Mesendoderm (in vitro differentiated cells): ENCODE results near the gene THY1.
A peak's percentile ranks its signal among the peaks of the same experiment; 100 is the strongest.

Source experiments
- DNase-seq: peaks from one replicate; pipeline ENCODE4 v3.0.0; 2013
- H2AK5ac ChIP-seq: 2 replicates; pipeline ENCODE4 v1.6.1; 2013; ENCODE audit warnings: low read length, inconsistent platforms
- H2BK120ac ChIP-seq: 2 replicates; pipeline ENCODE4 v1.6.1; 2013; ENCODE audit warnings: low read depth, mild to moderate bottlenecking, low read length, moderate library complexity, mixed read lengths
- H2BK15ac ChIP-seq: replicated peaks from 2 replicates; pipeline ENCODE4 v1.6.1; 2013; ENCODE audit warnings: low read depth, mild to moderate bottlenecking, moderate library complexity
- H2BK5ac ChIP-seq: 2 replicates; pipeline ENCODE4 v1.6.1; 2013; ENCODE audit warnings: low read length, inconsistent platforms
- H3K18ac ChIP-seq: 2 replicates; pipeline ENCODE4 v1.6.1; 2013; ENCODE audit warnings: mild to moderate bottlenecking, low read length, mixed read lengths
- H3K23ac ChIP-seq: one replicate; pipeline ENCODE4 v1.6.1; 2013; ENCODE audit warnings: low read length
- H3K27ac ChIP-seq: 2 replicates; pipeline ENCODE4 v1.5.1; 2013; ENCODE audit warnings: low read depth, mild to moderate bottlenecking, inconsistent platforms, low read length, moderate library complexity
- H3K27me3 ChIP-seq: 2 replicates; pipeline ENCODE4 v1.6.1; 2013; ENCODE audit warnings: low read length, control low read depth, mild to moderate bottlenecking, inconsistent platforms; ENCODE audit not compliant: insufficient read depth, poor library complexity
- H3K36me3 ChIP-seq: 2 replicates; pipeline ENCODE4 v1.6.1; 2013; ENCODE audit warnings: low read length, inconsistent platforms; ENCODE audit not compliant: control insufficient read depth, insufficient read depth
- H3K4ac ChIP-seq: one replicate; pipeline ENCODE4 v1.6.1; 2013; ENCODE audit warnings: low read depth, mild to moderate bottlenecking, low read length, moderate library complexity
- H3K4me1 ChIP-seq: 2 replicates; pipeline ENCODE4 v1.6.1; 2013; ENCODE audit warnings: low read depth, low read length, inconsistent platforms; ENCODE audit not compliant: control insufficient read depth
- H3K4me2 ChIP-seq: 2 replicates; pipeline ENCODE4 v1.6.1; 2013; ENCODE audit warnings: low read length
- H3K4me3 ChIP-seq: 2 replicates; pipeline ENCODE4 v1.5.1; 2013; ENCODE audit warnings: mild to moderate bottlenecking, low read length
- H3K56ac ChIP-seq: one replicate; pipeline ENCODE4 v1.6.1; 2013; ENCODE audit warnings: low read length
- H3K79me1 ChIP-seq: 2 replicates; pipeline ENCODE4 v1.6.1; 2013; ENCODE audit warnings: low read length, inconsistent platforms
- H3K79me2 ChIP-seq: 2 replicates; pipeline ENCODE4 v1.6.1; 2013; ENCODE audit warnings: mild to moderate bottlenecking, low read length; ENCODE audit not compliant: control insufficient read depth, insufficient read depth
- H3K9ac ChIP-seq: 2 replicates; pipeline ENCODE4 v1.6.1; 2013; ENCODE audit warnings: low read length, inconsistent platforms
- H4K5ac ChIP-seq: one replicate; pipeline ENCODE4 v1.6.1; 2013; ENCODE audit warnings: low read length
- H4K8ac ChIP-seq: one replicate; pipeline ENCODE4 v1.6.1; 2013; ENCODE audit warnings: low read depth, mild to moderate bottlenecking, control low read depth, low read length, moderate library complexity
- WGBS: extraction: QIAGEN DNeasy Blood & Tissue Kit; methylation state at CpG from one replicate; pipeline ENCODE4 v1.1.7; 2013; ENCODE audit warnings: low lambda C conversion rate, missing lambda C conversion rate; ENCODE audit not compliant: insufficient coverage; ENCODE audit errors: extremely low coverage; 5-methylcytosine and 5-hydroxymethylcytosine counted together

THY1 gene

DNA sequence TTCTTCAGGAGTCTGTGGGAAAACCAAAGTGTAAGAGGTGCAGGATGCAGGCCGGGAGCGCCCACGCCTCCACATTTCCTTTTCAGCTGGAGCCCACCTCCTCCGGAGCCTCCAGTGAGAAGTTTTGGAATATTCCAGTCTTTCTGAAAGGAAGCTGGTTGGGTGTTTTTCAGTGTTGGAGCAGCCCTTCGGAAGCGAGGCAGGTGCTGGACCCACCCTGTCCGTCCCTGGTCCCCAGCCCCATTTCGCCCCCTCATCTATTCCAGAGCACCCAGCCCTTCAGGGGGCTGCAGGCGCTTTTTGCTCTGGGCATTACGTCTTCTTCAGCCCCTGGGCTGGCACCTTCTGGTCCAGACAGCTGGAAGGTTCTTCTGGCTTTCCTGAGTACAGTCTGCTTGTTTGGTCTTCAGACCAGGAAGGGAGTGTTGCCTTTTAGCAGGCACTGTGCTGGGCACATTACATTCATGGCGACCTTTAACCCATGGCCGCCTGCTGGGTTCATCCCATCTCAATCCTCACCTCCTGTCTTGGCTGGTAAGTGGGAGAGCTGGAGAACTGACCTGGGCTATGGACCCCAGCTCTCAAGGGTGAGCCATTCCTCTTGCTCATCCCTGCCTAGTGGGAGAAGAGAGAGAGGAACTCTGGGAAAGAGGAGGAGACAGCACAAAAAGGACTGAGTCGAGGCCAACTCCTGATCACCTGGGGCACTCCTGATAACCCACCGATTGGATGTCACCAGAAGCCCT lies 710 bp upstream of the THY1 start:
- Histone ChIP-seq H4K5ac (no peak overlapping the region), H3K27ac (no peak overlapping the region), H3K27me3 (no peaks in the 10 kb centered on the region), H4K8ac (no peak overlapping the region), H3K4me3 (no peak overlapping the region), H3K9ac (peak overlapping the region; percentile 55), H3K56ac (peak overlapping the region; percentile 56), H3K4me2 (peak overlapping the region; percentile 45), H2BK5ac (no peak overlapping the region), H3K23ac (no peak overlapping the region), H3K79me2 (peaks cover 22% of the 10 kb centered on the region), H2AK5ac (no peak overlapping the region), H3K18ac (no peak overlapping the region), H3K4ac (no peak overlapping the region), H2BK120ac (no peak overlapping the region), H3K36me3 (peaks cover 2% of the 10 kb centered on the region), H2BK15ac (no peak overlapping the region), H3K79me1 (peaks cover 16% of the 10 kb centered on the region), H3K4me1 (peaks cover 12% of the 10 kb centered on the region)
- peak; percentile 56 for DNase-seq
- no CpG with 5 or more reads among the region's 14 CpGs for WGBS

DNA sequence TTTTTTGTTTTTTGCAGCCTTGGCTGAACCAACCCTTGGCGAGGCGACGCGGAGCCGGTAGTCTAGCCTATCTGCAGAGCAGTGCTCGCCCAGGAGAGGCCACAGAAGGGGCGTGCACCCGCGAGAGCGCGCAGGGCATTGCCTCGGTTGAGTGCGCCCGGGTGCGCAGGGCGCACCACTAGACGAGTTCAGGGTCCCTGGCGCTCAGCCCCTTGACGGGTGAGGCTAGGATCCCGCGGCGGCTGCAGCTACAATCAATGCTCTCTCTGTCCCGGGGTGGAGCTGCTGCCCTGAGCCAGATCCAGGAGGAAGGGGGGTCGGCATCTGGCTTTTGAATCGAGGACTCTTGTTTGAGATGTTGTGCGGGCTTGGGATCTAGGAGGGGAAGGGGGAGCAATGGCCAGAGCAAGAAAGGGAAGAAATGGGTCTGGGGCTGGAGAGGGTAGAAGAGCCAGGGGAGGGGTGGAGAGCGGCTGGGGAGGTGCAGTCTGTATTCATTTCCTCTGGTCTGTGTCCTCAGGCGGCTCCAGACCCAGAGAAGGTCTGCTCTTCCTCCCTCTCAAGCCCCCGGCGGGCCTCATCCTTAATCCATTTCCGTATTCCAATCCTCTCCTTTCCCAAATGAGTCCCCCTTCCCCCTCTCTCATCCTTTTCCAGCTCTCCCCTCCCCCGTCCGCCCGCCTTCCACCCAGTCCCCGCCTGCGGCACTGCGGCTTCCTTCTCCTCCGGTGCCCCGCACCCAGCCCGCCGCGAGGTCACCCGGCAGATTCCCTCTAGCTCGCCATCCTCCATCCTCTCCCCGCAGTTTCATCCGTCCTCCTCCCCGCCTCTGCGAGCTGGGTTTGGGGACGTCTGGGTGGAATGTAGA lies 797 bp downstream of the THY1 start:
- Histone ChIP-seq H4K5ac (no peak overlapping the region), H2BK15ac (no peak overlapping the region), H3K4ac (peak overlapping the region; percentile 49), H2BK5ac (no peak overlapping the region), H3K4me3 (peak overlapping the region; percentile 52), H3K18ac (peak overlapping the region; percentile 88), H3K79me2 (peaks cover 22% of the 10 kb centered on the region), H2BK120ac (no peak overlapping the region), H3K4me2 (peak overlapping the region; percentile 79), H3K56ac (peak overlapping the region; percentile 91), H3K79me1 (peaks cover 16% of the 10 kb centered on the region), H3K36me3 (peaks cover 2% of the 10 kb centered on the region), H3K4me1 (peaks cover 18% of the 10 kb centered on the region), H3K23ac (peak overlapping the region; percentile 1), H3K27me3 (no peaks in the 10 kb centered on the region), H2AK5ac (no peak overlapping the region), H3K27ac (peak overlapping the region; percentile 84), H3K9ac (peak overlapping the region; percentile 77), H4K8ac (no peak overlapping the region)
- no CpG with 5 or more reads among the region's 49 CpGs for WGBS
- peak; percentile 83 for DNase-seq

DNA sequence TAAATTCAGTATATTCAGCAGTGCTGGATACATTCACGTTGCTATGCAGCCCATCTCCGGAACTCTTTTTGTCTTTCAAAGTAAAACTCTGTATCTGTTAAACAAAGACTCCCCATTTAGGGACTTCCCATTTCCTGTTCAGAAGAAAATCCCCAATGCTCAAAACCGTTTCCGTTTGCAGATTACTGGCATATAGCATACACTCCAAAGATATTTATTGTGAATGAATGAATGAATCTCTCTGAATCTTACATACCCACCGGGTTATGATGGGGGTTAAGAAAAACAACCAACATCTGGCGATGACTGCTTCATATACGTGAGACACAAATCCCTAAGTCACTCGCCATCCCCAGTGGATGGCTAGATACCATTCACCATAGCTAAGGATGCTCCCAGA lies 1.6 kb downstream of the THY1 start:
- Histone ChIP-seq H3K4me1 (peaks cover 18% of the 10 kb centered on the region), H3K27ac (peak overlapping the region; percentile 84)
- WGBS = no CpG with 5 or more reads among the region's 8 CpGs

DNA sequence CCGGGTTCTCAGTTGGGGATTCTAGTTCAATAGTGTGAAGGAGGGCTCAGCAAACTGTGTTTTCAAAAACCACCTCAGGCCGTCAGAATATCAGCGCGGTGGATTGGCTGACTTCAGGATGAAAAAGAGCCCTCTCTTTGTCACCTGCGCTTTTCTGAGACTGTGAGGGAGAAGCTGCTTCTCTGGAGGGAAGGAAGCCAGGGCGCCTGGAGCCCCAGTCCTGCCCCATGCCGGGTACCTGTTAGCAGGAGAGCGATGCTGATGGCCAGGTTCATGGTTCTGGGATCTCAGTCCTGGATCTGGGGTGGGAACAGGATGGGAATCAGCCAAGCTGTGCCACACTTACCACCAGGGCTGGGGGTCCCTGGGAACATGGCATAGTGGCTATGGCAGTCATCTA lies 2.3 kb downstream of the THY1 start:
- no CpG with 5 or more reads among the region's 8 CpGs for WGBS
- no peaks in the 10 kb centered on the region for H3K27me3 ChIP-seq

More for the DNA sequence above, 1.6 kb downstream of the THY1 start:
- H3K79me1 ChIP-seq = peaks cover 16% of the 10 kb centered on the region
- peaks cover 22% of the 10 kb centered on the region for H3K79me2 ChIP-seq
- H3K4me2 ChIP-seq = peak overlapping the region; percentile 79
- H3K56ac ChIP-seq = peak overlapping the region; percentile 91
- H2BK120ac ChIP-seq = no peak overlapping the region
- no peak overlapping the region for H2AK5ac ChIP-seq
- DNase-seq = no peak
- H3K27me3 ChIP-seq = no peaks in the 10 kb centered on the region
- H3K23ac ChIP-seq = no peak overlapping the region
- H3K36me3 ChIP-seq = peaks cover 2% of the 10 kb centered on the region
- no peak overlapping the region for H3K4ac ChIP-seq
- peak overlapping the region; percentile 52 for H3K4me3 ChIP-seq
- no peak overlapping the region for H2BK5ac ChIP-seq
- H3K18ac ChIP-seq = no peak overlapping the region
- no peak overlapping the region for H4K8ac ChIP-seq
- no peak overlapping the region for H2BK15ac ChIP-seq
- no peak overlapping the region for H4K5ac ChIP-seq
- H3K9ac ChIP-seq = peak overlapping the region; percentile 77

DNA sequence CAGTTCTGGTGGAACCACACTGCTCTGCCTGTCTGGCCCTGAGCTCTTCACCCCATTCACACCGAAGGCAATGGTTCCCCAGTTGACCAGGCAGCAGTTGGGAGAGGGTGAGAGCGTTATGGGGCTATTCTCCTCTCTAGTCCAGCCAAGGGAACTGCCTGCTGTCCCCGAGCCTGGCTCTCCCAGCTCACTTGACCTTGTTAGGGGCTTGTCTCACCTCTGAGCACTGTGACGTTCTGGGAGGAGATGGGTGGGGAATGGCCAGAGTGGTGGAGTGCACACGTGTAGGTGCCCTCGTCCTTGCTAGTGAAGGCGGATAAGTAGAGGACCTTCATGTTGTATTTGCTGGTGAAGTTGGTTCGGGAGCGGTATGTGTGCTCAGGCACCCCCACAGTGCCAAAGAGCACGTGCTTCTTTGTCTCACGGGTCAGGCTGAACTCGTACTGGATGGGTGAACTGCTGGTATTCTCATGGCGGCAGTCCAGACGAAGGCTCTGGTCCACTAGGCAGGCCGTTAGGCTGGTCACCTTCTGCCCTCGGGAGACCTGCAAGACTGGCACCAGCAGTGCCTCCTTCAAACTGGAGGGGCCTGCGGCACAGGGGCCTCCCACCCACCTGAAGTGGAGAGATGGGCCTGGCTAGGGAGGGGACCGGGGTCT lies 3.0 kb downstream of the THY1 start:
- Histone ChIP-seq H3K79me2 (peaks cover 22% of the 10 kb centered on the region), H4K8ac (no peak overlapping the region), H3K27ac (no peak overlapping the region), H3K4me3 (no peak overlapping the region), H3K4ac (no peak overlapping the region), H3K4me1 (peaks cover 15% of the 10 kb centered on the region), H3K56ac (peak overlapping the region; percentile 19), H2BK15ac (no peak overlapping the region), H3K23ac (no peak overlapping the region), H3K27me3 (no peaks in the 10 kb centered on the region), H3K18ac (no peak overlapping the region), H4K5ac (no peak overlapping the region), H3K79me1 (peaks cover 16% of the 10 kb centered on the region), H3K9ac (no peak overlapping the region), H2AK5ac (no peak overlapping the region), H3K36me3 (peaks cover 2% of the 10 kb centered on the region), H2BK120ac (no peak overlapping the region), H3K4me2 (no peak overlapping the region), H2BK5ac (no peak overlapping the region)
- WGBS = no CpG with 5 or more reads among the region's 18 CpGs
- DNase-seq = no peak

More for the DNA sequence above, 2.3 kb downstream of the THY1 start:
- H3K4me3 ChIP-seq = no peak overlapping the region
- no peak overlapping the region for H4K8ac ChIP-seq
- H3K56ac ChIP-seq = peak overlapping the region; percentile 80
- H3K4me2 ChIP-seq = peak overlapping the region; percentile 26
- no peak overlapping the region for H2BK15ac ChIP-seq
- H3K27ac ChIP-seq = no peak overlapping the region
- peaks cover 16% of the 10 kb centered on the region for H3K79me1 ChIP-seq
- peaks cover 15% of the 10 kb centered on the region for H3K4me1 ChIP-seq
- no peak overlapping the region for H3K18ac ChIP-seq
- no peak overlapping the region for H3K4ac ChIP-seq
- peak overlapping the region; percentile 56 for H3K9ac ChIP-seq
- H2BK5ac ChIP-seq = no peak overlapping the region
- DNase-seq = no peak
- H4K5ac ChIP-seq = no peak overlapping the region
- H3K23ac ChIP-seq = peak overlapping the region; percentile 76
- peaks cover 2% of the 10 kb centered on the region for H3K36me3 ChIP-seq
- H2AK5ac ChIP-seq = peak overlapping the region; percentile 65
- peaks cover 22% of the 10 kb centered on the region for H3K79me2 ChIP-seq
- H2BK120ac ChIP-seq = no peak overlapping the region
